ENCODE measurements around the gene COL16A1. TPM values are rescaled to one million over a fixed set of nuclear protein-coding genes. Genes with fewer than 3 reads are reported as not detected.

Gene COL16A1
- total and polyA plus RNA-seq, 2 of the 13 experiments (the other 11 are each of a cell fraction or from before 2014, with no cell fraction given) = 4.3 to 12.2 TPM

GRCh38 chr1:31702836-31703404, 897 bp downstream of the COL16A1 start:
- H3K4me2 ChIP-seq (ENCODE audit: low read depth, low read length) = peak overlapping the region; percentile 96; the same call in 1 of the 2 replicates
- no peaks in the 10 kb centered on the region for H3K36me3 ChIP-seq (replicated peaks in 1 of 2; ENCODE audit: control insufficient read depth in 1 of 2, insufficient read depth in 2 of 2, low read length in 2 of 2)
- H4K20me1 ChIP-seq (ENCODE audit: insufficient read depth, low read length) = no peaks in the 10 kb centered on the region
- no peak overlapping the region for H2AFZ ChIP-seq (ENCODE audit: low read length)
- TF ChIP-seq ZFP36L2 (CRISPR knock-in tag; IDR thresholded peaks at IDR 0.05) (no peak), ZNF468 (CRISPR knock-in tag; IDR thresholded peaks at IDR 0.05) (no peak), ZNF34 (CRISPR knock-in tag; IDR thresholded peaks at IDR 0.05; ENCODE audit: borderline replicate concordance) (no peak), CERS6 (CRISPR knock-in tag; IDR thresholded peaks at IDR 0.05) (no peak), DZIP1 (CRISPR knock-in tag; IDR thresholded peaks at IDR 0.05) (no peak), ZNF784 (CRISPR knock-in tag; IDR thresholded peaks at IDR 0.05; ENCODE audit: borderline replicate concordance) (no peak), RBM39 (IDR thresholded peaks at IDR 0.05; ENCODE audit: low read depth, low read length, poor library complexity, severe bottlenecking) (no peak), HHEX (CRISPR knock-in tag; IDR thresholded peaks at IDR 0.05) (no peak), ZNF354B (CRISPR knock-in tag; IDR thresholded peaks at IDR 0.05) (no peak), ZNF274 (CRISPR knock-in tag; IDR thresholded peaks at IDR 0.05) (no peak), ZIK1 (CRISPR knock-in tag; IDR thresholded peaks at IDR 0.05; ENCODE audit: borderline replicate concordance, low read depth) (no peak), ZNF644 (CRISPR knock-in tag; IDR thresholded peaks at IDR 0.05; ENCODE audit: low read depth) (no peak), ZNF615 (CRISPR knock-in tag; IDR thresholded peaks at IDR 0.05; ENCODE audit: borderline replicate concordance) (no peak), ZFP36L1 (CRISPR knock-in tag; IDR thresholded peaks at IDR 0.05) (no peak), KLF12 (CRISPR knock-in tag; IDR thresholded peaks at IDR 0.05; ENCODE audit: borderline replicate concordance) (no peak), NFKB2 (CRISPR knock-in tag; IDR thresholded peaks at IDR 0.05; ENCODE audit: borderline replicate concordance) (no peak)
- DNase-seq (ENCODE audit: low spot score) (no peak), ATAC-seq (no peak), FAIRE-seq (no peak)
- no peaks in the 10 kb centered on the region for H3K79me2 ChIP-seq (ENCODE audit: insufficient read depth, low read length)
- CTCF ChIA-PET (ENCODE audit: low intra/inter-chr PET ratio, low total read pairs) = no interaction called here
- peaks cover 61% of the 10 kb centered on the region for H3K4me1 ChIP-seq (ENCODE audit: insufficient read depth, low read length)
- no peak overlapping the region for H3K9ac ChIP-seq (ENCODE audit: insufficient read depth, low read depth, low read length)
- H3K27me3 ChIP-seq (ENCODE audit: control insufficient read depth in 1 of 2, insufficient read depth in 2 of 2, low read length in 2 of 2) = peaks cover 0 to 4% of the 10 kb centered on the region in 2 experiments; a peak in 1 of 5 replicates
- H3K4me3 ChIP-seq (replicated peaks in 1 of 3; ENCODE audit: insufficient read depth in 1 of 3, low read depth in 2 of 3, low read length in 3 of 3) = no peak overlapping the region
- TSS peak; percentile 66 for BruUV-seq (replicated peaks)
- in situ Hi-C loops (cut with HindIII; ENCODE audit: extremely low pct_ligation_motif_present, low pct_unique_long_range_greater_than_20kb) = loop anchor here (5.0 kb wide), 1 partner anchor 36 kb away; no protein-coding TSS in a partner anchor
- 86% methylated on average over 4 of the region's 8 CpGs for WGBS (ENCODE audit: low lambda C conversion rate)
- H3K27ac ChIP-seq (ENCODE audit: extremely low read length, insufficient read depth, low read length) = no peak overlapping the region
- intact Hi-C loops (cut with micrococcal nuclease; ENCODE audit: unreplicated experiment) = no loop called here
- POLR2A ChIA-PET = interaction anchor here (0.9 to 3.0 kb wide), 4 partner anchors 12 to 55 kb away, joined by 3 to 73 read pairs (median 24); no protein-coding TSS in a partner anchor
- no peaks in the 10 kb centered on the region for H3K9me3 ChIP-seq (ENCODE audit: low read length)
